ENCODE measurements around the gene AQP12B.

DNA sequence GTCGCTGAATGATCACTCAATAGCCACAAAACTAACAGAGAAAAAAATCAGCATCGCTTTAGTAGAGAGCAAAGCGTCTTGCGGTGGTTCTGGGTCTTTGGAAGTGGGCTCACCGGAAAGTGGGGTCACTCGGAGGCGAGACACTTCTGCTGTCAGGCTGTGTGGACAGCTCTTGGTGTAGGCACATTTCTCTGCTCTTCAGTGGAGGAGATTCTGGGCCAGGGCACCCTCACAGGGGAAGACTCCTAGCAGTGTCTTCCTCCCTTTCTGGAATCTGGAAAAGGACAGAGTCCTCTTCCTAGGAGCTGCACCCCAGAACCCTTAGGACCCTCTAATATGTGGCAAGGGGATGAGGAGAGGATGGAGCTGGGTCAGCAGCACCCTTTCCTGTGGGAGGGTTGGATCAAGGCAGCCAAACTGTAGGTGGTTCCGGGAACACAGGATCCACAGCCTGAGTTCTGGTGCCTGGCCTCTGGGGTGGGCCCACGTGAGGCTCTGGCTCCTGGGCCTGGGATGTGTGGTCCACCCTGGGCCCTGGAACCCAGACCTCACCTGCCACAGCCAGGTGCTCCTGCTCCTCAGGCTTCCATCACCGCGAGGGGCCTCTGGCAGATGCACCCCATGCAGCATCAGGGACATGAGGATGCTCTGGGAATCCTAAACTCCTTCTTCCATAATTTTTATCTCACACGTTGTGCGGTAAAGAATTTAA, 32.3 kb downstream of the AQP12B start:
- TF ChIP-seq, protein P1, sequence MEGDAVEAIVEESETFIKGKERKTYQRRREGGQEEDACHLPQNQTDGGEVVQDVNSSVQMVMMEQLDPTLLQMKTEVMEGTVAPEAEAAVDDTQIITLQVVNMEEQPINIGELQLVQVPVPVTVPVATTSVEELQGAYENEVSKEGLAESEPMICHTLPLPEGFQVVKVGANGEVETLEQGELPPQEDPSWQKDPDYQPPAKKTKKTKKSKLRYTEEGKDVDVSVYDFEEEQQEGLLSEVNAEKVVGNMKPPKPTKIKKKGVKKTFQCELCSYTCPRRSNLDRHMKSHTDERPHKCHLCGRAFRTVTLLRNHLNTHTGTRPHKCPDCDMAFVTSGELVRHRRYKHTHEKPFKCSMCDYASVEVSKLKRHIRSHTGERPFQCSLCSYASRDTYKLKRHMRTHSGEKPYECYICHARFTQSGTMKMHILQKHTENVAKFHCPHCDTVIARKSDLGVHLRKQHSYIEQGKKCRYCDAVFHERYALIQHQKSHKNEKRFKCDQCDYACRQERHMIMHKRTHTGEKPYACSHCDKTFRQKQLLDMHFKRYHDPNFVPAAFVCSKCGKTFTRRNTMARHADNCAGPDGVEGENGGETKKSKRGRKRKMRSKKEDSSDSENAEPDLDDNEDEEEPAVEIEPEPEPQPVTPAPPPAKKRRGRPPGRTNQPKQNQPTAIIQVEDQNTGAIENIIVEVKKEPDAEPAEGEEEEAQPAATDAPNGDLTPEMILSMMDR (IDR thresholded peaks at IDR 0.05; ENCODE audit: low read length) = no peak
- TF ChIP-seq EZH2 (optimal IDR thresholded peaks at IDR 0.05; ENCODE audit: low read depth, low read length) (no peak), EZH2phosphoT487 (IDR thresholded peaks at IDR 0.05; ENCODE audit: low read length) (no peak)

Measured in MM.1S (cell line).